Measurements from ENCODE around the gene STX8.

DNA sequence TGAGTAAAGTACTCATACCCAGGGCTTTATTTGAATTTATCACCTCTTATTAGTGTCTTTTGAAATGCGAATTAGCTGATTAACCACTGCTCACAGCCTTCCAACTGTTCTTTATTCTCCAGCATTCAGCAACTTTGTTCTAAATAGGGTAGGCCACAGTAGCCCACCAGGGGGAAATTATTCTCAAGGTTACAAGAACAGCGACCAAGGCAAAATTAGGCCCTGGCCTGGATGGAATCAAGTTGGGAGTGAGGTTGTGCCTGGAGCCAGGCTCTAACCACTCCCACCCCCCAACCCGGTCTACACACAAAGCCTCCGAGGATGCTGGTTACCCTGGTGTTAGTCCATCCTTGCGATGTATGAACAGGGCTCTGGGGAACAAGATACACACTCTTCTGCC, 245.5 kb downstream of the STX8 start:
- TF ChIP-seq, protein P1, sequence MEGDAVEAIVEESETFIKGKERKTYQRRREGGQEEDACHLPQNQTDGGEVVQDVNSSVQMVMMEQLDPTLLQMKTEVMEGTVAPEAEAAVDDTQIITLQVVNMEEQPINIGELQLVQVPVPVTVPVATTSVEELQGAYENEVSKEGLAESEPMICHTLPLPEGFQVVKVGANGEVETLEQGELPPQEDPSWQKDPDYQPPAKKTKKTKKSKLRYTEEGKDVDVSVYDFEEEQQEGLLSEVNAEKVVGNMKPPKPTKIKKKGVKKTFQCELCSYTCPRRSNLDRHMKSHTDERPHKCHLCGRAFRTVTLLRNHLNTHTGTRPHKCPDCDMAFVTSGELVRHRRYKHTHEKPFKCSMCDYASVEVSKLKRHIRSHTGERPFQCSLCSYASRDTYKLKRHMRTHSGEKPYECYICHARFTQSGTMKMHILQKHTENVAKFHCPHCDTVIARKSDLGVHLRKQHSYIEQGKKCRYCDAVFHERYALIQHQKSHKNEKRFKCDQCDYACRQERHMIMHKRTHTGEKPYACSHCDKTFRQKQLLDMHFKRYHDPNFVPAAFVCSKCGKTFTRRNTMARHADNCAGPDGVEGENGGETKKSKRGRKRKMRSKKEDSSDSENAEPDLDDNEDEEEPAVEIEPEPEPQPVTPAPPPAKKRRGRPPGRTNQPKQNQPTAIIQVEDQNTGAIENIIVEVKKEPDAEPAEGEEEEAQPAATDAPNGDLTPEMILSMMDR (IDR thresholded peaks at IDR 0.05; ENCODE audit: low read depth, low read length, missing input control) = no peak
- no peak for TF ChIP-seq RAD21 (IDR thresholded peaks at IDR 0.05)
- TF ChIP-seq YY1 (IDR thresholded peaks at IDR 0.05) = no peak
- TF ChIP-seq JUND (IDR thresholded peaks at IDR 0.05) = no peak

All from liver (tissue), 3 donors.